ENCODE data around the gene INPP4A. TPM values are rescaled to one million over a fixed set of nuclear protein-coding genes. Genes with fewer than 3 reads are reported as not detected.
A peak's percentile ranks its signal among the peaks of the same experiment; 100 is the strongest.

The INPP4A gene
- total RNA-seq, 4 donors from 2014 or later, result 30.7 to 58.9 (median 39.4) TPM

GRCh38 chr2:98541489-98541888 lies 96.8 kb downstream of the INPP4A start:
- no peaks in the 10 kb centered on the region for H3K9me3 ChIP-seq
- H3K27me3 ChIP-seq, result no peaks in the 10 kb centered on the region
- intact Hi-C loops (cut with DNase I), result no loop called here
- H3K4me3 ChIP-seq, result no peak overlapping the region
- DNase-seq (ENCODE audit: extremely low spot score), result peak; percentile 55
- no peak overlapping the region for H3K27ac ChIP-seq (replicated peaks in 1 of 4)
- TF ChIP-seq POLR2A (IDR thresholded peaks at IDR 0.05; ENCODE audit: low read depth), result no peak
- TF ChIP-seq, protein P1, sequence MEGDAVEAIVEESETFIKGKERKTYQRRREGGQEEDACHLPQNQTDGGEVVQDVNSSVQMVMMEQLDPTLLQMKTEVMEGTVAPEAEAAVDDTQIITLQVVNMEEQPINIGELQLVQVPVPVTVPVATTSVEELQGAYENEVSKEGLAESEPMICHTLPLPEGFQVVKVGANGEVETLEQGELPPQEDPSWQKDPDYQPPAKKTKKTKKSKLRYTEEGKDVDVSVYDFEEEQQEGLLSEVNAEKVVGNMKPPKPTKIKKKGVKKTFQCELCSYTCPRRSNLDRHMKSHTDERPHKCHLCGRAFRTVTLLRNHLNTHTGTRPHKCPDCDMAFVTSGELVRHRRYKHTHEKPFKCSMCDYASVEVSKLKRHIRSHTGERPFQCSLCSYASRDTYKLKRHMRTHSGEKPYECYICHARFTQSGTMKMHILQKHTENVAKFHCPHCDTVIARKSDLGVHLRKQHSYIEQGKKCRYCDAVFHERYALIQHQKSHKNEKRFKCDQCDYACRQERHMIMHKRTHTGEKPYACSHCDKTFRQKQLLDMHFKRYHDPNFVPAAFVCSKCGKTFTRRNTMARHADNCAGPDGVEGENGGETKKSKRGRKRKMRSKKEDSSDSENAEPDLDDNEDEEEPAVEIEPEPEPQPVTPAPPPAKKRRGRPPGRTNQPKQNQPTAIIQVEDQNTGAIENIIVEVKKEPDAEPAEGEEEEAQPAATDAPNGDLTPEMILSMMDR (IDR thresholded peaks at IDR 0.05), result no peak
- no peak for TF ChIP-seq POLR2AphosphoS5 (IDR thresholded peaks at IDR 0.05)
- H3K36me3 ChIP-seq, result peaks cover 28 to 93% (median 83%) of the 10 kb centered on the region in 4 donors
- no peaks in the 10 kb centered on the region for H3K4me1 ChIP-seq

GRCh38 chr2:98541906-98542305 lies 97.2 kb downstream of the INPP4A start:
- WGBS, result 75% methylated on average over 9 of the region's 9 CpGs
- Histone ChIP-seq H3K36me3 (peaks cover 31 to 97% (median 85%) of the 10 kb centered on the region in 4 donors), H3K9me3 (no peaks in the 10 kb centered on the region), H3K4me3 (no peak overlapping the region), H3K27ac (replicated peaks in 1 of 4) (no peak overlapping the region), H3K4me1 (no peaks in the 10 kb centered on the region), H3K27me3 (no peaks in the 10 kb centered on the region)
- peak; percentile 62 for DNase-seq (ENCODE audit: extremely low spot score)
- intact Hi-C loops (cut with DNase I), result no loop called here
- TF ChIP-seq EP300 (IDR thresholded peaks at IDR 0.05), result no peak
- TF ChIP-seq, protein P1 (IDR thresholded peaks at IDR 0.05), result no peak
- no peak for TF ChIP-seq POLR2AphosphoS5 (IDR thresholded peaks at IDR 0.05)
- no peak for TF ChIP-seq POLR2A (IDR thresholded peaks at IDR 0.05; ENCODE audit: low read depth)

DNA sequence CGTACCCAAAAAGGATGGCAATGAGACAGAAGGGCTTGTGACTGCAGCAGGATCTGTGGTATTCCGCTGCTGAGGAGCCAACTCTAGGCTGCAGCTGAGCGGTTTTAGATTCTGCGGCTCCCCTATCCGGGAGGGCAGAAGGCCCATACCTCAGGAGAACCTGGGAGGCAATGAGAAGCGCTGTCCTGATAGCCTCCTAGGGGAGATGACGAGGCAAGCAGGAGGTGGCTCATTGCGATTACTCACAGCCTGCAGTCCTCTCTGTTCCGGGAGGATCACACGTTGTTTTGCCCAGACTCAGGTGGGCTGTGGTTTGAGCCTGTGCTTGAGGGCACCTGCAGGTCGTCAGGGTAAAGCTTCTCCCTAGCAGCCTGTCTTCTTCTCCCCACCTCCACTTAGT lies 98.6 kb downstream of the INPP4A start:
- no peak overlapping the region for H3K27ac ChIP-seq (replicated peaks in 1 of 4)
- no peaks in the 10 kb centered on the region for H3K4me1 ChIP-seq
- TF ChIP-seq EP300 (IDR thresholded peaks at IDR 0.05) (no peak), POLR2AphosphoS5 (IDR thresholded peaks at IDR 0.05) (no peak), POLR2A (IDR thresholded peaks at IDR 0.05; ENCODE audit: low read depth) (no peak)
- TF ChIP-seq, protein P1 (IDR thresholded peaks at IDR 0.05), result no peak
- peaks cover 34 to 97% (median 84%) of the 10 kb centered on the region in 4 donors for H3K36me3 ChIP-seq
- intact Hi-C loops (cut with DNase I), result no loop called here
- no peaks in the 10 kb centered on the region for H3K9me3 ChIP-seq
- no peaks in the 10 kb centered on the region for H3K27me3 ChIP-seq
- 95% methylated on average over 8 of the region's 11 CpGs for WGBS
- DNase-seq (ENCODE audit: extremely low spot score), result peak; percentile 78
- H3K4me3 ChIP-seq, result no peak overlapping the region

- no peak overlapping the region for H3K4me3 ChIP-seq
- H3K27me3 ChIP-seq, result no peaks in the 10 kb centered on the region
- H3K36me3 ChIP-seq, result peaks cover 32 to 97% (median 81%) of the 10 kb centered on the region in 4 donors
- TF ChIP-seq POLR2A (IDR thresholded peaks at IDR 0.05; ENCODE audit: low read depth) (no peak), EP300 (IDR thresholded peaks at IDR 0.05) (no peak), POLR2AphosphoS5 (IDR thresholded peaks at IDR 0.05) (no peak)
- TF ChIP-seq, protein P1 (IDR thresholded peaks at IDR 0.05), result no peak
- no peak overlapping the region for H3K27ac ChIP-seq (replicated peaks in 1 of 4)
- 100% methylated on average over 6 of the region's 6 CpGs for WGBS
- intact Hi-C loops (cut with DNase I), result no loop called here
- no peaks in the 10 kb centered on the region for H3K4me1 ChIP-seq
- no peaks in the 10 kb centered on the region for H3K9me3 ChIP-seq
- DNase-seq (ENCODE audit: extremely low spot score), result peak; percentile 77
Observed at GRCh38 chr2:98543842-98544241, 99.2 kb downstream of the INPP4A start.

DNA sequence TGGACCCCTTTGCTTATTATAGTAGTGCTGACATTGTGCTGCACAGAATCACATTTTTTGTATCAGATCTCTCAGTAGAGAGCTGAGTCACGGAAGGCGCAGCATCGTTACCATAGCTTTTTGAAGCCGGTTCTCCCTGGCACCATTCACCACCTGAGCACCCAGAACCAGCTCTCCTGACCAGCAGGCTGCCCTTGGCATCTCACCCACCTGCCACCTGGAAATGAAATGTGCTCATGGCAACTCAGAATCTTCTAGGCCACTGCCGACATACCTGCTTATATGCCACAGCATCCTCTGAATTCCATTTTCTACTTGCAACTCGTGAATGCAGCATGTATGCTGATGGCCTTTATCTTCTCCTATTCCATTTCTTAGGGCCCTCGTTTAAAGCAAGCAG lies 100.9 kb downstream of the INPP4A start:
- H3K27me3 ChIP-seq, result no peaks in the 10 kb centered on the region
- no peak overlapping the region for H3K27ac ChIP-seq (replicated peaks in 1 of 4)
- H3K4me1 ChIP-seq, result no peaks in the 10 kb centered on the region
- H3K4me3 ChIP-seq, result no peak overlapping the region
- peaks cover 32 to 97% (median 78%) of the 10 kb centered on the region in 4 donors for H3K36me3 ChIP-seq
- DNase-seq (ENCODE audit: extremely low spot score), result peak; percentile 24
- TF ChIP-seq POLR2A (IDR thresholded peaks at IDR 0.05; ENCODE audit: low read depth) (no peak), EP300 (IDR thresholded peaks at IDR 0.05) (no peak)
- TF ChIP-seq, protein P1 (IDR thresholded peaks at IDR 0.05), result no peak
- no peaks in the 10 kb centered on the region for H3K9me3 ChIP-seq
- intact Hi-C loops (cut with DNase I), result no loop called here
- 93% methylated on average over 7 of the region's 7 CpGs for WGBS
